H1 (cell line): ENCODE measurements around the gene ZDHHC11. TPM values are rescaled to one million over a fixed set of nuclear protein-coding genes. Genes with fewer than 3 reads are reported as not detected.
A peak's percentile ranks its signal among the peaks of the same experiment; 100 is the strongest.

Experiments
- CTCF ChIA-PET: fragments of 300-600 bp; sonication (Branson Sonifier 250); formaldehyde crosslinking; loops from one replicate; lab custom pipeline; 2021; ENCODE audit not compliant: partially characterized antibody; lab: Charles Lee
- POLR2A ChIA-PET: fragments of 300-600 bp; sonication (Branson Sonifier 250); formaldehyde crosslinking; loops from one replicate; lab custom pipeline; 2021; ENCODE audit warnings: inconsistent platforms; ENCODE audit not compliant: partially characterized antibody; lab: Charles Lee
- DNase-seq, 2 experiments: peaks; one replicate each; pipeline versions ENCODE4 v3.0.0 to v3.0.0-alpha.2; 2010 to 2022; ENCODE audit warnings: low spot score in 2 of 2, low read depth in 1 of 2, mixed read lengths in 1 of 2
- FAIRE-seq: peaks from 2 replicates; lab custom pipeline; 2011; peaks lifted over from hg19 to GRCh38; lab: Jason Lieb, UNC
- H2AFZ ChIP-seq: 2 replicates; pipeline ENCODE4 v1.8.1; 2012; ENCODE audit warnings: low read length, inconsistent platforms
- H2AK5ac ChIP-seq: 2 replicates; pipeline ENCODE4 v1.6.1; 2013; ENCODE audit warnings: low read depth, low read length
- H2BK120ac ChIP-seq: replicated peaks from 2 replicates; pipeline ENCODE3; 2013; ENCODE audit warnings: low read depth, low read length, inconsistent platforms
- H2BK12ac ChIP-seq: 2 replicates; pipeline ENCODE4 v1.6.1; 2013; ENCODE audit warnings: low read depth, low read length
- H2BK15ac ChIP-seq: 2 replicates; pipeline ENCODE4 v1.6.1; 2013; ENCODE audit warnings: low read length
- H2BK20ac ChIP-seq: 2 replicates; pipeline ENCODE4 v1.6.1; 2013; ENCODE audit warnings: low read length
- H2BK5ac ChIP-seq: 2 replicates; pipeline ENCODE4 v1.6.1; 2013; ENCODE audit warnings: low read depth, low read length
- H3K14ac ChIP-seq: 2 replicates; pipeline ENCODE4 v1.6.1; 2013; ENCODE audit warnings: inconsistent platforms; ENCODE audit not compliant: insufficient read length
- H3K18ac ChIP-seq: 2 replicates; pipeline ENCODE4 v1.6.1; 2013; ENCODE audit warnings: low read length; ENCODE audit errors: extremely low read depth
- H3K23ac ChIP-seq: 2 replicates; pipeline ENCODE4 v1.6.1; 2013; ENCODE audit warnings: inconsistent platforms; ENCODE audit not compliant: insufficient read length
- H3K23me2 ChIP-seq: 2 replicates; pipeline ENCODE4 v1.6.1; 2013; ENCODE audit warnings: low read depth, low read length
- H3K27ac ChIP-seq: 2 replicates; pipeline ENCODE4 v1.6.1; 2011; ENCODE audit warnings: low read depth, low read length, inconsistent platforms
- H3K27me3 ChIP-seq, 4 experiments: replicated peaks in 1 of 4; 1 replicate in 1 of 4; 2 replicates in 3 of 4; pipeline versions ENCODE4 v1.6.1 to v1.8.1; 2011 to 2013; ENCODE audit warnings: low read length in 3 of 4, mild to moderate bottlenecking in 3 of 4, inconsistent platforms in 2 of 4, mixed read lengths in 2 of 4, moderate library complexity in 1 of 4; ENCODE audit not compliant: control insufficient read depth in 3 of 4, insufficient read depth in 3 of 4; ENCODE audit errors: extremely low read depth in 1 of 4
- H3K36me3 ChIP-seq, 4 experiments: 2 replicates each; pipeline versions ENCODE4 v1.6.1 to v1.8.1; 2011 to 2013; ENCODE audit warnings: mild to moderate bottlenecking in 4 of 4, low read length in 3 of 4, moderate library complexity in 2 of 4, control low read depth in 1 of 4, inconsistent platforms in 1 of 4; ENCODE audit not compliant: insufficient read depth in 4 of 4, control insufficient read depth in 2 of 4
- H3K4ac ChIP-seq: replicated peaks from 2 replicates; pipeline ENCODE3; 2013; ENCODE audit warnings: low read length, low read depth, mixed read lengths, inconsistent platforms; ENCODE audit not compliant: insufficient read length
- H3K4me1 ChIP-seq, 4 experiments: replicated peaks in 1 of 4; 1 replicate in 1 of 4; 2 replicates in 3 of 4; pipeline versions ENCODE4 v1.6.1 to v1.8.1; 2011 to 2013; ENCODE audit warnings: low read length in 3 of 4, inconsistent platforms in 2 of 4, mixed read lengths in 1 of 4; ENCODE audit not compliant: insufficient read depth in 4 of 4, control insufficient read depth in 3 of 4
- H3K4me2 ChIP-seq, 2 experiments: 2 replicates each; pipeline versions ENCODE4 v1.6.1 to v1.8.1; 2011 to 2013; ENCODE audit warnings: low read depth in 2 of 2, low read length in 2 of 2, control low read depth in 1 of 2, inconsistent platforms in 1 of 2, mild to moderate bottlenecking in 1 of 2; ENCODE audit not compliant: insufficient read depth in 1 of 2
- H3K4me3 ChIP-seq, 4 experiments: fragments of 200-600, 300-600 bp in 1 of 4; sonication (generic), shearing (Covaris generic), sonication (Bioruptor Twin) in 1 of 4; 2 replicates each; pipeline versions ENCODE4 v1.5.1 to v1.8.1; 2011 to 2016; ENCODE audit warnings: low read length in 4 of 4, low read depth in 3 of 4, control low read depth in 2 of 4, inconsistent platforms in 2 of 4, mild to moderate bottlenecking in 2 of 4, mixed read lengths in 1 of 4, moderate library complexity in 1 of 4; ENCODE audit not compliant: insufficient read depth in 2 of 4; ENCODE audit errors: extremely low read depth in 1 of 4
- H3K56ac ChIP-seq: replicated peaks from 2 replicates; pipeline ENCODE3; 2013; ENCODE audit warnings: low read depth, mild to moderate bottlenecking, mixed read lengths, low read length, inconsistent platforms; ENCODE audit not compliant: insufficient read length
- H3K79me1 ChIP-seq: 2 replicates; pipeline ENCODE4 v1.6.1; 2013; ENCODE audit warnings: low read depth, low read length, control low read depth
- H3K79me2 ChIP-seq, 2 experiments: 2 replicates each; pipeline versions ENCODE4 v1.6.1 to v1.8.1; 2012 to 2013; ENCODE audit warnings: low read length in 2 of 2, mild to moderate bottlenecking in 2 of 2, inconsistent platforms in 1 of 2; ENCODE audit not compliant: insufficient read depth in 2 of 2, control insufficient read depth in 1 of 2
- H3K9ac ChIP-seq, 4 experiments: replicated peaks in 1 of 4; 1 replicate in 1 of 4; 2 replicates in 3 of 4; pipeline versions ENCODE4 v1.6.1 to v1.8.1; 2011 to 2013; ENCODE audit warnings: low read depth in 3 of 4, low read length in 3 of 4, control low read depth in 2 of 4, mild to moderate bottlenecking in 2 of 4, moderate library complexity in 2 of 4, inconsistent platforms in 1 of 4; ENCODE audit errors: extremely low read depth in 1 of 4
- H3K9me3 ChIP-seq, 2 experiments: 2 replicates each; pipeline versions ENCODE4 v1.6.1 to v1.8.1; 2012 to 2013; ENCODE audit warnings: mild to moderate bottlenecking in 2 of 2, moderate library complexity in 2 of 2, control low read depth in 1 of 2, inconsistent platforms in 1 of 2, low read depth in 1 of 2, low read length in 1 of 2, mixed read lengths in 1 of 2; ENCODE audit not compliant: insufficient read depth in 2 of 2
- H4K20me1 ChIP-seq, 2 experiments: replicated peaks in 1 of 2; 2 replicates each; pipeline versions ENCODE3 to v1.8.1; 2011 to 2013; ENCODE audit warnings: inconsistent platforms in 2 of 2, low read length in 2 of 2, mild to moderate bottlenecking in 1 of 2; ENCODE audit not compliant: insufficient read depth in 2 of 2, control insufficient read depth in 1 of 2
- H4K5ac ChIP-seq: 2 replicates; pipeline ENCODE4 v1.6.1; 2013; ENCODE audit warnings: low read length, low read depth, mixed read lengths, inconsistent platforms; ENCODE audit not compliant: insufficient read length
- H4K8ac ChIP-seq: 2 replicates; pipeline ENCODE4 v1.8.0; 2013; ENCODE audit warnings: mild to moderate bottlenecking, moderate library complexity, low read length, inconsistent platforms; ENCODE audit not compliant: insufficient read depth; ENCODE audit errors: extremely low read depth
- H4K91ac ChIP-seq: replicated peaks from 2 replicates; pipeline ENCODE3; 2013; ENCODE audit warnings: low read length, mixed read lengths, inconsistent platforms; ENCODE audit not compliant: insufficient read length
- CBX5 ChIP-seq: fragments of 300-800, 300-1000 bp; sonication (generic); IDR thresholded peaks from 2 replicates; pipeline ENCODE4 v1.7.1; 2016; ENCODE audit warnings: antibody characterized with exemption, low read length, low read depth
- HDAC2 ChIP-seq, 2 experiments: fragments of 300-600 bp in 1 of 2; sonication (generic) in 1 of 2; IDR thresholded peaks; 2 replicates each; pipeline ENCODE4 v1.6.1; 2011 to 2012; ENCODE audit warnings: low read depth in 2 of 2, low read length in 2 of 2, mild to moderate bottlenecking in 2 of 2, moderate library complexity in 2 of 2, borderline replicate concordance in 1 of 2, inconsistent platforms in 1 of 2
- SAP30 ChIP-seq: fragments of 300-600 bp; sonication (generic); IDR thresholded peaks from 2 replicates; pipeline ENCODE4 v1.7.1; 2012; ENCODE audit warnings: low read length, moderate library complexity, mild to moderate bottlenecking, inconsistent platforms; ENCODE audit not compliant: insufficient read depth, insufficient replicate concordance
- SIN3A ChIP-seq, 2 experiments: IDR thresholded peaks in 1 of 2; conservative IDR thresholded peaks in 1 of 2; 2 replicates each; pipeline ENCODE4 v1.6.1; 2011 to 2012; ENCODE audit warnings: low read length in 2 of 2, improper control_type of control experiment in 1 of 2, low read depth in 1 of 2, mild to moderate bottlenecking in 1 of 2
- WGBS, 2 experiments: shearing (Covaris generic) in 1 of 2; methylation state at CpG; one replicate each; pipeline versions ENCODE4 v1.1.6 to v1.1.7; 2013 to 2015; ENCODE audit warnings: low lambda C conversion rate in 2 of 2, mixed read lengths in 2 of 2, inconsistent platforms in 1 of 2, low coverage in 1 of 2, missing lambda C conversion rate in 1 of 2; ENCODE audit not compliant: insufficient replicate concordance in 2 of 2, insufficient coverage in 1 of 2, insufficient read length in 1 of 2; ENCODE audit errors: extremely low coverage in 1 of 2, missing lambda C conversion rate in 1 of 2; 5-methylcytosine and 5-hydroxymethylcytosine counted together
- polyA plus RNA-seq, 7 experiments: library from polyadenylated mRNA; depleted of rRNA in 3 of 7; stranded (reverse) in 5 of 7; unstranded in 2 of 7; fragments of >200 nt in 5 of 7; fragments of 200-250 nt in 2 of 7; gene quantifications; 1 replicate in 5 of 7; 2 replicates in 1 of 7; 4 replicates in 1 of 7; pipeline versions ENCODE4 v1.2.1 to v1.2.3, GENCODE V29; 2011 to 2013; ENCODE audit warnings: missing spikeins in 2 of 7, mixed read lengths in 2 of 7
- total RNA-seq: library from RNA; stranded (reverse); fragmentation: NEBNext Ultra II Directional; extraction: Animal tissue kit (Norgen Biotek cat#: 25700); gene quantifications from 2 replicates; pipeline ENCODE4 v1.2.1, GENCODE V29; 2021

ZDHHC11 gene
- total and polyA plus RNA-seq, 2 of the 8 experiments (the other 6 are each of a cell fraction or from before 2014, with no cell fraction given): 4.7 to 16.6 TPM

DNA sequence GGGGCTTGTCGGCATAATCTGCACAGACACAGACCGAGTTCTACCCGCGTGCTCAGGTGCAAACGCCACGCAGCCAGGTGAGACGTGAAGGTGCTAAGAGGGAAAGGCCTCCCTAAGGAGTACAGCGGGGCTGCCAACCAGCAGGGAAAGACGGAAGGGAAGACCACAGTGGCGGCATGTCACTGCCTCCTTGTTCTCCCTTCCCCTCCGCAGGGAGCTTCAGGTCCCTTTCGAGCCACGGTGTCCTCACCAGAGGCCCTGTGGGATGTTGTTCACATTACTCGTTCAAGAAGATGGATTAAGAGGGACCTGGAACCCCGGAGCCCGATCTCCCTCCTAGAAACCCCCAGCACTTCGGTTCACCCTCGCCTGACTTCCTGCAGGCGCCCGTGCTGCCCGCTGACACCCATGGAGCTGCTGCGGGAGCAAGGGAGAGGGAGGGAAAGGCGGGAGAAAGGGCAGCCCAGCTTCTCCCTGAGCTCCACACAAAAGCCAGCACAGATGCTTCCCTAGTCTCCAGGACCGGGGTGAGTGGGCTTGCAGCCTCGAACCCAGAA, 41.1 kb upstream of the ZDHHC11 start:
- Histone ChIP-seq H2BK15ac (no peak overlapping the region), H4K20me1 (peaks cover 8 to 10% of the 10 kb centered on the region in 2 experiments), H3K36me3 (peaks cover 25 to 64% (median 53%) of the 10 kb centered on the region in 4 experiments), H3K4me1 (peaks cover 0 to 13% (median 7%) of the 10 kb centered on the region in 4 experiments; a peak in 6 of 7 replicates), H2BK20ac (no peak overlapping the region), H2BK120ac (no peak overlapping the region), H3K23ac (no peak overlapping the region), H3K56ac (peak overlapping the region; percentile 43), H3K4me3 (peak overlapping the region; percentile 86 to 95 (median 90)), H2BK5ac (peak overlapping the region; percentile 75; the same call in 1 of the 2 replicates), H2BK12ac (0 out of 2 replicates have a peak overlapping the region, but pooled peaks have one; percentile 30), H3K79me1 (peaks cover 16% of the 10 kb centered on the region), H2AK5ac (peak overlapping the region; percentile 94; the same call in 1 of the 2 replicates), H4K91ac (peak overlapping the region; percentile 81), H3K27me3 (no peaks in the 10 kb centered on the region), H3K27ac (peak overlapping the region; percentile 92), H3K18ac (peak overlapping the region; percentile 41; the same call in 1 of the 2 replicates), H3K9ac (peak overlapping the region; percentile 75 to 88 (median 86)), H3K79me2 (peaks cover 14 to 73% of the 10 kb centered on the region in 2 experiments), H3K9me3 (no peaks in the 10 kb centered on the region), H3K4me2 (peak overlapping the region; percentile 94 to 100), H2AFZ (no peak overlapping the region), H3K14ac (no peak overlapping the region), H4K8ac (peak overlapping the region; percentile 90), H3K23me2 (peaks cover 11% of the 10 kb centered on the region), H4K5ac (peak overlapping the region; percentile 77), H3K4ac (peak overlapping the region; percentile 60)
- ChIA-PET POLR2A (interaction anchor here (1.0 to 8.8 kb wide), 9 partner anchors 8 to 162 kb away, joined by 3 to 46 read pairs (median 4); no protein-coding TSS in a partner anchor), CTCF (interaction anchor here (0.6 to 6.9 kb wide), 5 partner anchors 10 to 222 kb away, joined by 3 to 38 read pairs (median 3); no protein-coding TSS in a partner anchor)
- DNase-seq (no peak), FAIRE-seq (no peak)
- TF ChIP-seq CBX5 (no peak), HDAC2 (IDR thresholded peaks at IDR 0.05; ENCODE audit: borderline replicate concordance in 1 of 2, low read depth in 2 of 2, low read length in 2 of 2) (no peak), SIN3A (conservative IDR thresholded peaks at IDR 0.05 in 1 of 2, IDR thresholded peaks at IDR 0.05 in 1 of 2; ENCODE audit: low read depth in 1 of 2, low read length in 2 of 2) (0 out of 4 replicates have a peak, but pooled peaks of 1 of the 2 experiments have one; percentile 2), SAP30 (peak; percentile 65)
- WGBS, 2 experiments: 27% methylated on average over 21 of the region's 25 CpGs; no CpG with 5 or more reads in 1 of the 2 experiments
